GM19467 (cell line): ENCODE measurements around the gene HS3ST4.

Experiments
- ATAC-seq: cut with Tn5 transposase; IDR thresholded peaks from one replicate; pipeline ENCODE4 v1.9.1; 2021; ENCODE audit warnings: mild to moderate bottlenecking, moderate library complexity; ENCODE audit not compliant: unreplicated experiment

HS3ST4 gene

DNA sequence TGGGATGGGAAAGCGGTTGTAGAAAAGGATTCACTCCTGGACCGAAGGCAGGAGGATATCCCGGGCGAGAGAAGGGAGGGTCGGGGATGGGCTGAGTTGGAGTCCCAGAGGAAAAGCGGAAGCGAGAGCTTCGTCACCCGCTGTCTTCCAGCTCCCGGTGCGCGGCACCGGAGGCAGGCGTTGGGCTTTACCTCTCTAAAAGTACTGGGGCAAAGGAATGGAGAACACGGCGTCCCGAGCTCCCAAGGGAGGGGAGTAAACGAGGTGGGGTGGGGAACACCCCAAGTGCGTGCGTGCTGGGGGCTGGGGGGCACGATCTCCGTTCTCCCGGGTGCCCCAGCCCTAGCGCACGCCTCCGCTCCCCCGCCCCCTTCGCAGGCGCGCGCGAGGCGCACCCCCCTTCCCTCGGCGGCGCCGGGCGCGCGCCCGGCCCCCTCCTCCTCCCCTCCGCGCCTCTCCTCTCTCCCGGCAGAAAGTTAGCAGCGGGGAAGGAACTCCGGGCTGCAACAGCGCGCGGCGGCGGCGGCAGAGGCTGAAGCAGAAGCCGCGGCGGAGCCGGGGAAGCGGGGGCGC, at the start of gene HS3ST4:
HS3ST4 (plus strand) TSS at position 441 of the 573 bp plus-strand sequence.
- ATAC-seq: no peak

DNA sequence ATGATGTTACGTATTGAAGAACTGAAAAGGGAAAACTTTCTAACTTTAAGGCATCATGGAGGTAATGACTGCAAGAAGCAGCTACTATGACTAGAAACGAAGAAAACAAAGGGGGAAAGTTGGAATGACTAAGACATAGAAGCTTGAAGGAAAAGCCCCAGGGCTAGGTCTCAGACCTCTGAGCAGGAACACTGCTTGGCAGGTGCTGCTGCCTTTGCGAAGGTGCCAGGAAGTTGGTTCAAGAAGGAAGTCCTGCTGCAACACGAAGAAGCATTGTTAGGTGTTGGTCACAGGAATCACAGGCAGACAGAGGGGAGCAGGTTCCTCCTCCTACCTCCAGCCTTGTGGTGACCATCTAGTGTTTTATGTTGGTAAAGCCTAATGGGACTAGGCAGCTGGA, 48.1 kb upstream of the HS3ST4 start:
- no peak for ATAC-seq

DNA sequence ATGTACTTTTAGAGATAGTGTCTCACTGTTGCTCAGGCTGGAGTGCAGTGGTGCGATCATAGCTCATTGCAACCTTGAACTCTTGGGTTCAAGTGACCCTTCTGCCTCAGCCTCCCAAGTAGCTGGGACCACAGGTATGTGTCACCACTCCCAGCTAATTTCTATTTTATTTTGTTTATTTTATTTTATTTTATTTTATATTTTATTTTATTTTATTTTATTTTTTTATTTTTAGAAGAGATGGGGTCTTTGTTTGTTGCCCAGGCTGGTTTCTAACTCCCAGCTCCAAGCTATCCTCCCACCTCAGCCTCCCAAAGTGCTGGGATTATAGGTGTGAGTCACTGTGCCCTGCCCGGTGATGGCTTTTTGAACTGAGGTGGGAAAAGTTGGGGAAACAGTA, 35.1 kb upstream of the HS3ST4 start:
- ATAC-seq: no peak

DNA sequence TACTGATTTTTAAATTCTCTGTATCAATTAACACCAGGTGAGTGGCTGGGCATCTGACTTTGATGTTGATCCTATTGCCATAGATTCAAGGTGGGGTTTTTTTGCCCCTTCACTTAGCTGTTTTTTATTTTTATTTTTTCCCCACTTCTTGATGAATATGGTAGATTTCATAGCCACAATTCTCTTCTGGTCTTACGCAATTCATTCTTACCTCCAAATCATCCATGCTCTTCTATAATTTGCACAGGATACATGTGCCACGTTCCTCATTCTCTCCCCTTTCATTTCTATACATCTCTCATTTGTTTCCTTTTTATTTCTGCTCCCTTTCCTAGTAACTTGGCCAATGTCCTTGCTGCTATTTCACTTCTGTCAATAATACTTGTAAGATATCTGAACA, 14.9 kb upstream of the HS3ST4 start:
- ATAC-seq: no peak

DNA sequence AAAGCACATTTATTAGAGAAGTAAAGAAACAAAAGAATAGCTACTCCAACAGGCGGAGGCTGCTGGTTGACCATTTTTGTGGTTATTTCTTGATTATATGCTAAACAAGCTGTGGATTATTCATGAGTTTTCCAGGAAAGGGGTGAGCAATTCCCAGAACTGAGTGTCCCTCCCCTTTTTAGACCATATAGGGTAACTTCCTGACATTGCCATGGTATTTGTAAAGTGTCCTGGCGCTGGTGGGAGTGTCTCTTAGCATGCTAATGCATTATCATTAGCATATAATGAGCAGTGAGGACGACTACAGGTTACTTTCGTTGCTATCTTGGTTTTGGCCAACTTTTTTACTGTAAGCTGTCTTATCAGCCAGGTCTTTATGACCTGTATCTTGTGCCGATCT, 12.2 kb upstream of the HS3ST4 start:
- ATAC-seq: no peak

DNA sequence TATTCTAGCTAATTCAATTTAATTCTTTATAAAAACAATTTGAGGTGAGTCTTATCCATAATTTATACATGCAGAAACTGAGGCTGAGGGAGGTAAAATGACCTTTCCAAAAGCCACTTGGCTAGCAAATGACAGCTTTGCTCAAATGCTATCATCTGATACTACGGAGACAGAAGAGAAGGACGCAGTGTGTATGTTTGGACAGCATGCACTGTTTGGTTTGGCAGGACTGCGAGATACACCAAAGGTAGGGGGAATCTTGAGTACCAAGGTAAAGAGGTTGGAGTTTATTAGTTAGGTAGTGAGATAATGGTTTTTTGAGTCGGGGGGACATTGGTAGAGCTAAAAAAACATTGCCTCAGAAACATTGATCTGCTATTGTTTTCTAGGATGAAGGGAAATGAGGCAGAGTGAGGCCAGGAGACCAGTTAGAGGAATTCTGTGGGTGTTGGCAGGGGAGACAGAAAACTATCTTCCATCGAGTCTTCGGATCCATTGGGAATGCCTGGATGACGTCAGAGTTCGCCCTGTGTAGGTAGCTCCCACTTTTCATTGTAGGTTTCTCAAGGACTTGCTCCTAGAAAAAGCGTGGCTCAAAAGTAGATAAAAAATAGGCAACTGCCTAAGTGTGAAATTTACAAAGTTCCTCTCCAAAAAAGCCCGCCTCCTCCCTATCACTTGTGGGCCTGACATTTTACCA, 2.5 kb upstream of the HS3ST4 start:
- no peak for ATAC-seq

DNA sequence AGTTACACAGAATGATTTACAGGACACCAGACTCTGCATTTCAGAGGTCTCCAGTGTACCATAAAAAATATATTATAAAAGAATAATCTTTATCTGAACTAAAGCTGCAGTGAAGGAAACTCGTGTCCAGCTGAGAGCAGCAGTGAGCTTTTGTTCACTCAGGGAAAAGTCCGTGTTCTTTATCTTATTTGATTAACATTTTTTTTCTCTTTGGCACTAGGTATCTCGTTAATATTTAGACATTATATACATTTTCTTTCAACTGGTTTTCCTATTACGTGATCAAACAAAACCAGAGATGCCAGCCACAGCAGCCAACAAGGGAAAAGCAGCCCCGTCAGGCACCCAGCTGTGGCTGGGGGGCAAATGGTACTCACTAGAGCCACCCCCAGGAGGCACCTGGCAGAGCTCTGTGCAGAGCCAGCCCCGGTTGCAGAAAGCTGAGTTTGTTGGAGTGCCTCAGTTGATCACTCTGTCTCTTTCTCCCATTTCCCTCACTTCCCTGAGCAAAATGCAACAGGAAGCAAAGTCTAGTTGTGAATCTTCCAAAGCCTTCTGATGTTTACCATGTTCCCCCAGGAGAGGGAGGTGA, 1.1 kb upstream of the HS3ST4 start:
- no peak for ATAC-seq

DNA sequence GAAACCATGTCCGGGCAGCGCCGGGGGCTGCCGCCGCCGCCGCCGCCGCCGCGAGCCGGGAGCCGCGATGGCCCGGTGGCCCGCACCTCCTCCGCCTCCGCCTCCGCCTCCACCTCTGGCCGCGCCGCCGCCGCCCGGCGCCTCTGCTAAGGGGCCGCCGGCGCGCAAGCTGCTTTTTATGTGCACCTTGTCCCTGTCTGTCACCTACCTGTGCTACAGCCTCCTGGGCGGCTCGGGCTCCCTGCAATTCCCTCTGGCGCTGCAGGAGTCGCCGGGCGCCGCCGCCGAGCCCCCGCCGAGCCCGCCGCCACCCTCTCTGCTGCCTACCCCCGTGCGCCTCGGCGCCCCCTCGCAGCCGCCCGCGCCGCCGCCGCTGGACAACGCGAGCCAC, 587 bp downstream of the HS3ST4 start:
- ATAC-seq: no peak

DNA sequence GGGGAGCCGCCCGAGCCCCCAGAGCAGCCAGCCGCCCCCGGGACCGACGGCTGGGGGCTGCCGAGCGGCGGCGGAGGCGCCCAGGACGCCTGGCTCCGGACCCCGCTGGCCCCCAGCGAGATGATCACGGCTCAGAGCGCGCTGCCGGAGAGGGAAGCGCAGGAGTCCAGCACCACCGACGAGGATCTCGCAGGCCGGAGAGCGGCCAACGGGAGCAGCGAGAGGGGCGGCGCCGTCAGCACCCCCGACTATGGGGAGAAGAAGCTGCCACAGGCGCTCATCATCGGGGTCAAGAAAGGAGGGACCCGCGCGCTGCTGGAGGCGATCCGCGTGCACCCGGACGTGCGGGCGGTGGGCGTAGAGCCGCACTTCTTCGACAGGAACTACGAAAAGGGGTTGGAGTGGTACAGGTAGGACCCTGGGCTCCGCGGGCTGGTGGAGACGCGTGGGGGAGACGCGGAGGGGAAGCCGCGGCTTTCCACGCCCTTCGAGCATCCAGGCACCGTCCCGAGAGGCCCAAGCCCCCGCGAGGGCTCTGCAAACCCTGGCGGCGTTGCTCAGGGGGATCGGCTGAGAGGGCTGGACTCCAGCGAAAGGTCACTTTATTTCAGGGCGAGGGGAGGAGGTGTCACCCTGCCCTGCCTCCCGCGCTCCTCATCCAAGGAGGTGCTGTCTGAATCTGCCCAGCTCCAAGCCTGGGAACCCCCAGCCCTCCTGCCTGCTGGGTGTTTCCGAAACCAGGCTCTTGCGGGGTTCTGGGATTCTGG, 1.2 kb downstream of the HS3ST4 start:
- ATAC-seq: no peak

DNA sequence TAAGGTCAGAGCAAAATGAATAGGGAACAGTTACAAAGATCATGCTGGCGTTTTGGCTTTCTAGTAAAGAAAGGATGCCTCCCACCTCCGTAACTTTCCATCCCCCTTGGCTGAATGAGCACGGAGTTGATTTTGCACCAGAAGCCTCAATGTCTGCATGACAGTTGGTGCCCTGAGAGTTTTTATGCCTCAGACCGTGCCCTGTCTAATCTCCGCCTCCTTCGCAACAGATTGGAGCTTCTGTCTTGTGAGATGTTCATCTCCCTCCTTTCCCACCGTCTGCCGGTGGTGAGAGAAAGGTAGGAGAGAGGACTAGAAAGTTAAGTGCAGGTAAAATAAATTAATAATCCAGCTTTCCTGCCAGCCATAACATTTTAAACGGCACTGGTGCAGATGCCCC, 1.9 kb downstream of the HS3ST4 start:
- ATAC-seq: no peak

DNA sequence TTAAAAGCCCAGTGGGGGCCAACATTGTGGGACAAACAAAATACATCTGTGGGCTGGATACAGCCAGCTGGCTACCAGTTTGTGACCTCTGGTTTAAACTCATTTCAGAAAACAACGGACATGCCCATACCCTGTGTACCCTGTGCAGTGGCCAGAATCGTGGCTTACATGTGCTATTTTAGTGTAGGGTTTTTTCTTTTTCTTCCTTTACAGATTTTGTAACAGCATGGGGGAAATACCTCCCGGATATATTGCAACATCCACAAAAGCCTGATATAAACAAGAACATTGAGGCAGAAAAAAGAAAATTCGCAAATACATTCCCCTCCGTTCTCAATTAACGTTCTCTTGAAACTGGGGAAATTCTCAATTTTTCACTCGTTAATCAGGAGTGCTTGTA, 7.3 kb downstream of the HS3ST4 start:
- ATAC-seq: no peak

DNA sequence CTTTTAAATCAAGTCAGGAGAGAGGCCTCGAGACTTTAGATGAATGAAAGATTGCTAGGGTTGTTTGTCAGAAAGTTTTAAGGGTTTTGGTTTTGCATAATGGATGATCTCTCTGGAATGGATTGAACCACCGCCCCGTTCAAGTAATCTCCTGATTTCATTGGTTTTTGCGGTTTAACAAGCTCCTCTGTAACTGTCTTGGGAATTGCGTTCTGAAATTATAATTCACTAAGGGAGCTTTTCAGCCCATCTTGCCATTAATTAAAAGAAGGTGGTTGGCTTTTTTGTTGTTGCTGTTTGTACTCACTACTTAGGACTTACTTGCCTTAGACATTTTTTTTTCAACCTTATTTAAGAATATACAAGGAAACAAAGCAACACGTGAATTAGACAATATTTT, 8.8 kb downstream of the HS3ST4 start:
- no peak for ATAC-seq

DNA sequence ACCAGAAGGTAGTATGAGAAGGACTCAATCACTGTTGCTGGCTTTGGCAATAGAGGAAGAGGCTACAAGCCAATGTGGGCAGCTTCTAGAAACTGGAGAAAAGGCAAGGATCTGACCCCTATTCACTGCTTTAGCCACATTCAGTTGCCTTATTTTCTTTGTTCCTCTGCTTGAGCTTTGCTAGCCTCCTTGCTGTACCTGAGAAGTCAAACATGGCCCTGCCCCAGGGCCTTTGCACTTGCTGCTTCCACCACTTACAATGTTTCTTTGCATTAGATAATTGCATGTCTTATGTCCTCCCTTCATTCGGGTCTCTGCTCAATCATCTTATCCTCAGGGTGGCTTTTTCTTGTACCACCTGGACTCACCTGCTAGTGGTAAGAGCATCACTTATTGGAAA, 15.8 kb downstream of the HS3ST4 start:
- ATAC-seq: no peak

DNA sequence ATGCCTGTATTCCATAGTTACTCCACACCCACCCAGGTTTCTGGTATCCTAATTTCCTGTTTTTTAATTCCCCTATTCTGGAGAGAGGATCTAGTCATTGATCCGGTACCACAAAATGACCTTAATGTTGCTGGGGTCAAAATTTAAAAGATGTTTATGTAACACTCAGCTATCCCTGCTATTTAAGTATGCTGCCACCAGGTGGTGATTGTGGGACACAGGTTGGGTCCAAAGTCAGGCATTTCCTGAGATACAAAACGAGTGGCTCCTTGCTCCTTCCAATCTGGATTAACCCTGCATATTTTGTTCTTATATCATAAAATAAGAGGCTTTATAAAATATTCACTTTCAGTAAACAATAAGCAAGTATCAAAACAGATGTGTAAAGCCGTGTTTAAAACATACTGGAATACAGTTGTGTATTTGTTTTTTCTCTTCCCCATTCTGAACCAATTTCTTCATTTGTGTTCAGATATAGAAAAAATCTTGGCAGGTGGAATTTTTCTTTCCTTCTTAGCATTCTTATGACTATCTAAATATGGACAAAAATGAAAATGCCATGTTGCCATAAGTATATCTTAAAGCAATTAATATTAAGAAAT, 16.3 kb downstream of the HS3ST4 start:
- ATAC-seq: no peak

DNA sequence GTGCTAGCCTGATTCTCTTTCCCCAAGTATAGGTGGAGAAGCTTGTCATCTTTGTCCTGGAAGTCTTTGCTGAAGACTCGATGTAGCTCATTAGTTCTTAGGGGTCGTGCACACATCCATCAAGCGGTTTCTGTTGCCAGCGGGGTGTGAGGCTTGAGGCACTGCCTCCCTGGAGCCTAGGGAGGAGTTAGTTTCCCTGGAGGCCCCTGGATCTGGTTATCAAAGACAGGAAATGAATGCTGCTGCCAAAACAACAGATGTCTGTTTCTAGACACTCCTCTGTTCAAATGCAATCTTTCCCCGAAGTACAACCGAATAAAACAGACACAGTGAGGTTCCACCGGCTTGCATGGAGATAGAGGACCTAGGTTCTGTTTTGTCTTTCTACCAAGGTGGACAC, 17.5 kb downstream of the HS3ST4 start:
- ATAC-seq: no peak

DNA sequence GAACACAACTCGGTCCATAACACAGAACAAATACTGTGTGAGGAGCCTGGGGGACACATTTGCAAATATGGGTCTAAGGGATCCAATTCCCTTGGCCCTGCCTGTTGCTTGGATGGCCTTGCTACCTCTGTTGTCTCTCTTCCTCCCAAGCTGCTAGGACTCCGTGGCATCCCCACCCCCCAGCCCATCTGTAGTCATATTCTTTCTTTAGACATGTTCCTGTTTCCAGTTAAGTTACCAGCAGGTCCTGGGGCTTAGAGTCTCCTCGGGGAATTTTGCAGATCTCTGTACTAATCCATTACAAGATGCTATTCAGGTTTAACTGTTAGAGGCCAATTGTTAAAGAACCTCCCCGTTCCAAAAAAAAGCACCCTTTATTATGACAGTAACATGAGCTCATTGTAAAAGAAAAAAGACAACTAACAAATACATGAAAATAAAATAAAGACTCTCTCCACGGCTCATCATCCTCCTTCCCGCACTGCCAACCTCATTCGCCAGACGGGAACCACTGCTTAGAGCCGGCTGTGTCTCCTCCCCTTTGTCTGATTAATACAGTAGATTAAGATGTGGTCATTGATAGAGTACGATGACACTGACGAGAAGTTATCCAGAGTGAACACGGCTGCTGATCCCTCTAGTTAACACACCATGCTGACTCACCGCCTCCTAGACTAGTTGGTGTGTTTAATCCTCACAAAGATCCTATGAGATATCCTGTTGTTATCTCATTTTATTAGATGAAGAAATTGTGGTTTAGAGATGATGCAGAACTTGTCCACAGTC, 22.2 kb downstream of the HS3ST4 start:
- ATAC-seq: no peak

DNA sequence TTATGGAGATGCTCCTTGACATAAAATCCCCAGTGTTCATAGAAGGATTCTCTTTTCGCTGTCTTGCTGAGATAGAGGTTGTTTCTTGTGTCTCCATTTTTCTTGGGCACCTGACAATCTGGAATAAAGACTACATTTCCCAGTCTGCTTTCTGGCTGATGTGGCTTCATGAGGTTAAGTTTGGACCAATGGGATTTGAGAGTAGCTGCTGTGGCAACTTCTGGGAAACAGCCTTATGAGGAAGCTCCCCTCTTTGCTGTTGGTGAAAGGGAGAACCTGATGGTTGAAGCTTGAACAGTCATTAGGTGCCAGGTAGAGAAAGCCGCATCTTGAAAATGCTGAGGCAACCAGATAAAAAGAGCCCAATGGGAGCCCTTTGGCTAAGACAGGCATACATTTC, 24.4 kb downstream of the HS3ST4 start:
- no peak for ATAC-seq

DNA sequence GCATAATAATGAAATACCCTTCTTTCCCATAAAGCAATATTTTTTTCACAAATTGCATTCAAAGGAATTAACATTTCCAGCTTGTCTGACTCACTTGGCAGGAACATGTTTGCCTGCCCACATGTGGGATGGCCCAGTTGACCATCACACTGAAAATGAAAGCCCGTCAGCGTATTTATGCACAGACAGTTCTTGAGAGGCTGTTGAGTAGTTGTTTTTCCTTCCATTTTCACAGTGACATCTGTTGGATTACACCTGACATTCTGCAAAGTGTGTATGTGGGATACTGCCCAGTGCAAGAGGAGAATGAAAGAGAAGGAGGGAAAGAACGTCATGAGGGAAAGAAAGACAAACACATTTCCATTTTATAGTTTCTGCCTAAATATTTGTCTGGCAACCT, 29.7 kb downstream of the HS3ST4 start:
- no peak for ATAC-seq

DNA sequence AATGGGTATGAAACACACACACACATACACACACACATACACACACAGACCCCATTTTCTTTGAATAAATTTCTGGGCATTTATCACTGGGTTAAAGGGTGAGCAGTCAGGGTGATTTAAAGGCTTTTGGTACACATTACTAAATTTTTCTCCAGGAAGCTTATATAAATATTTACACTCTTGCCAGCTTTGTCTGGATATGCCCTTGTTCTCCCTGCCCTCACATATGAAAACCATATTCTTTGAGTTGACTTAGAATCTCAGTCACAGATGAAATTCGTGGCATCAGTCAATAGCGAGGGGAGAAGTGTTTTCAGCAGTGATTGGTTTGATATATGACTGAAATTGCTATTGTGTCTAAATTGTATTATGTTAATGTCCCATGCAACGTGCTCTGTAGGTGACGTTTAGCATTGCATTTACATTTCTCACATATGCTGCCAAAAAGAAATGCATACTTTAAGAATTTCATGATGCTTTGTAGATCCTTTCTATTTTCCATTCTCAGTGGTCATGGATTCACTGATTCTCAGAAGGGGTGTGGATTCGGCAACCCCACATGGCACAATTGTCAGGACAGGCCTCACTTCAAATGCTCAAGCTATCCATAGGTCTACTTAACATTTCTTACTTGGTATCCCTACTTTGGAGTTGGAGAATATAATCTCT, 34.8 kb downstream of the HS3ST4 start:
- ATAC-seq: no peak

DNA sequence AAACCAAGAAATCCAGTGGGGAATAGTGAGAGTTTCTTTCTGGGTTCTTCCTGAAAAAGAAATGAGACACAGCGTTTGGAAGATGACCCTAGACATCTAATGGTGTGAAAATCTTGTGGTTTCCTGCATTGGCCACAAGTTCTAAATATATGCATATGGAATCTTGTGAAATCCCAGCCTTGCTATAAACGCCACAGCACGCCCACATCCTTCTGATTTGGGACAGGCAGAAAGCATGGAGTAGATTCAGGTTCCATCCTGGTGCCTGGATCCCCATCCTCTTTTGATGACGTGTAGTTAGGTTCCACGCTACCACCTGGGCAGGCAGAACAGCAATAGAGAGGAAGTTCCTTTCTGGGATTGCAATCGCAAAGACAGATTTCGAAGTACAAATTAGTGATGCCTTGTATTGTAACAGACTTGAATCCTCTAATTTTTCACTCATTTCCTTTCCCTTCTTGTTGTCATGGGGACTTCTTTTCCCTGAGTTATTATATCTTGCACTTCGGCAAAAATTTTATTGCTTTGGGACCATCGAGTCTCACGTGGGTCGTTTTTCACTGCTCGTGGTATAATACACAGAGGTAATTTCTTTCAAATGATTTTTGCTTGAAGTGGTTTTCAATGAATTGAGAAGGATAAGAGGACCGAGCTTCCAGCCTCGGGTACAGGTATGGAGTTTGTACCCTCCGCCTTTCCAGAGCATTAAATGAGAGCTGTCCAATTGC, 37.6 kb downstream of the HS3ST4 start:
- no peak for ATAC-seq
